HEK293T (cell line): ENCODE results near the gene EMD.

ENCODE experiments used
- ARNT ChIP-seq: fragments of 450-650 bp; IDR thresholded peaks from 2 replicates; pipeline ENCODE4 v1.6.1; 2017; ENCODE audit warnings: mild to moderate bottlenecking
- BHLHE40 ChIP-seq: fragments of 450-650 bp; IDR thresholded peaks from 2 replicates; pipeline ENCODE4 v1.6.1; 2016; ENCODE audit warnings: mild to moderate bottlenecking, moderate library complexity, borderline replicate concordance
- CTBP1 ChIP-seq: fragments of 450-650 bp; IDR thresholded peaks from 2 replicates; pipeline ENCODE4 v1.6.1; 2016; ENCODE audit warnings: borderline replicate concordance
- ELF4 ChIP-seq: fragments of 450-650 bp; IDR thresholded peaks from 2 replicates; pipeline ENCODE4 v1.6.1; 2017; ENCODE audit warnings: antibody characterized with exemption
- FOXA1 ChIP-seq: fragments of 450-650 bp; IDR thresholded peaks from 2 replicates; pipeline ENCODE4 v1.6.1; 2016; ENCODE audit warnings: mild to moderate bottlenecking
- FOXK2 ChIP-seq: fragments of 450-650 bp; IDR thresholded peaks from 2 replicates; pipeline ENCODE4 v1.6.1; 2016; ENCODE audit warnings: mild to moderate bottlenecking
- FOXM1 ChIP-seq: fragments of 450-650 bp; IDR thresholded peaks from 2 replicates; pipeline ENCODE4 v1.6.1; 2017; ENCODE audit warnings: mild to moderate bottlenecking, borderline replicate concordance
- PKNOX1 ChIP-seq: fragments of 450-650 bp; IDR thresholded peaks from 2 replicates; pipeline ENCODE4 v1.6.1; 2016
- SP1 ChIP-seq: fragments of 450-650 bp; IDR thresholded peaks from 2 replicates; pipeline ENCODE4 v1.6.1; 2017
- SUZ12 ChIP-seq: fragments of 450-650 bp; IDR thresholded peaks from 2 replicates; pipeline ENCODE4 v1.6.1; 2016; ENCODE audit warnings: mild to moderate bottlenecking
- ZNF384 ChIP-seq: fragments of 450-650 bp; IDR thresholded peaks from 2 replicates; pipeline ENCODE4 v1.6.1; 2016

GRCh38 chrX:154382483-154383069 is 3.5 kb downstream of the EMD start:
- TF ChIP-seq FOXM1 (no peak), ZNF384 (no peak), ELF4 (no peak), SUZ12 (no peak), CTBP1 (no peak), PKNOX1 (no peak), BHLHE40 (no peak), FOXA1 (no peak), ARNT (no peak), FOXK2 (no peak), SP1 (no peak)
